Right hindlimb (tissue), 1 donor: ENCODE results near the gene REEP6.
"Not testable (repeated sequence)": the region's sequence is repeated elsewhere in the genome, so short reads cannot be mapped to it uniquely, and the experiment has no call there.

Source experiments
- DNase-seq: peaks from one replicate; pipeline ENCODE4 v3.0.0-alpha.2; 2018

REEP6 gene

GRCh38 chr19:1473085-1473851 lies 17.7 kb upstream of the REEP6 start:
- DNase-seq: no peak

GRCh38 chr19:1474011-1474764 lies 16.8 kb upstream of the REEP6 start:
- DNase-seq: no peak

GRCh38 chr19:1474765-1475351 lies 16.1 kb upstream of the REEP6 start:
- DNase-seq: no peak

- DNase-seq: no peak
Observed at GRCh38 chr19:1475751-1476437, 15.1 kb upstream of the REEP6 start.

GRCh38 chr19:1477056-1477455 lies 13.9 kb upstream of the REEP6 start:
- DNase-seq: not testable (repeated sequence)

- peak; percentile 95 for DNase-seq
Observed at GRCh38 chr19:1478934-1479707, 11.9 kb upstream of the REEP6 start, which contains the start of gene C19orf25. Gene C19orf25, minus strand, starts transcription at chr19:1479215. Its CDS starts 312 bp downstream, at chr19:1478903.

GRCh38 chr19:1481224-1481892 lies 9.6 kb upstream of the REEP6 start:
- no peak for DNase-seq

- no peak for DNase-seq
Observed at GRCh38 chr19:1481893-1482360, 9.1 kb upstream of the REEP6 start.

GRCh38 chr19:1482361-1483130 lies 8.4 kb upstream of the REEP6 start:
- DNase-seq: no peak

GRCh38 chr19:1483131-1483978 lies 7.6 kb upstream of the REEP6 start:
- DNase-seq: no peak

GRCh38 chr19:1483979-1484428 lies 7.0 kb upstream of the REEP6 start:
- no peak for DNase-seq

- no peak for DNase-seq
Observed at GRCh38 chr19:1486720-1487575, 4.0 kb upstream of the REEP6 start.

GRCh38 chr19:1487576-1488281 lies 3.3 kb upstream of the REEP6 start:
- DNase-seq: no peak

GRCh38 chr19:1488282-1488601 lies 2.7 kb upstream of the REEP6 start:
- no peak for DNase-seq

- DNase-seq: no peak
Observed at GRCh38 chr19:1489463-1490310, 1.3 kb upstream of the REEP6 start.

GRCh38 chr19:1490311-1491113 lies 469 bp upstream of the REEP6 start, which contains the start of gene PCSK4:
Gene PCSK4, minus strand, starts transcription at chr19:1490350. Its CDS starts 4 bp downstream, at chr19:1490346.
- peak; percentile 100 for DNase-seq
